Measurements from ENCODE around the gene MAB21L2.

- TF ChIP-seq CTCF (IDR thresholded peaks at IDR 0.05 in 2 of 3, conservative IDR thresholded peaks at IDR 0.05 in 1 of 3; ENCODE audit: borderline replicate concordance in 1 of 3, insufficient read depth in 1 of 3, low read depth in 2 of 3, low read length in 2 of 3) (no peak), EZH2 (IDR thresholded peaks at IDR 0.05) (no peak), FOSL1 (IDR thresholded peaks at IDR 0.05; ENCODE audit: low read depth) (no peak), SIN3A (IDR thresholded peaks at IDR 0.05; ENCODE audit: low read depth) (no peak), ZFX (IDR thresholded peaks at IDR 0.05) (no peak), CEBPB (IDR thresholded peaks at IDR 0.05; ENCODE audit: low read depth) (no peak), EZH2phosphoT487 (IDR thresholded peaks at IDR 0.05; ENCODE audit: borderline replicate concordance) (no peak), POLR2AphosphoS5 (IDR thresholded peaks at IDR 0.05; ENCODE audit: low read depth, low read length) (no peak), POLR2A (IDR thresholded peaks at IDR 0.05; ENCODE audit: borderline replicate concordance, extremely low read depth, insufficient read depth, insufficient read length) (no peak)
These were observed 48.3 kb upstream of the MAB21L2 start for GRCh38 chr4:150533673-150534072.
